ENCODE measurements around the gene ADAM8. TPM values are rescaled to one million over a fixed set of nuclear protein-coding genes. Genes with fewer than 3 reads are reported as not detected.
"Not testable (repeated sequence)": the region's sequence is repeated elsewhere in the genome, so short reads cannot be mapped to it uniquely, and the experiment has no call there.

The ADAM8 gene
- total RNA-seq, 1 donor from 2014 or later, result 3.6 TPM

DNA sequence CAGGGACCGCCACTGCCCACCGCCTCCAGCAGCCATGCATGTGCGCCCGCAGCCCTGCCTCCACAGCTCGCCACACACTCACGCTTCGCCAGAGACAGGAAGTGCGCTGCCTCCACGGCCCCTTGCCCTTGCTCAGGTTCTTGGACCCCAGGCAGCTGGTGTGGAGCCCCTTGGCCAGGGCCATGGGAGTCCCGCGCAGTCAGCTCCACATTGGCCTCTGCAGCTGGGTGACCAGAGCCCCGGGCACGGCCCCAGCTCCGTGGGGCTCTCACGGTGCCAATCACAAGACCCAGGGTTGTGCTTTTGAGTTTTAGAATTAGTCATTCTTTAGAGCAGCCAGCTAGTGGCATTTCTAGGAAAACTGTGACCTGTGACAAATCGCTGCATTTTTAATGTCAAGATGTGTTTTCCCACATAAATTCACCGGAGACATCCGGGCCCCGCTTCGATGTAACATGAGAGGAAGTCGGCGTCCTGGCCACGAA, 50.9 kb downstream of the ADAM8 start:
- H3K9me3 Mint-ChIP-seq, result no peaks in the 10 kb centered on the region
- no peak overlapping the region for H3K27ac Mint-ChIP-seq (ENCODE audit: unreplicated experiment)
- no peak for DNase-seq (ENCODE audit: low read depth, low spot score)
- H3K36me3 Mint-ChIP-seq (ENCODE audit: low read depth), result peaks cover 3% of the 10 kb centered on the region
- H3K4me1 Mint-ChIP-seq, result peaks cover 5% of the 10 kb centered on the region
- H3K4me3 Mint-ChIP-seq, result no peak overlapping the region
- H3K27me3 Mint-ChIP-seq (ENCODE audit: low read depth), result peaks cover 71% of the 10 kb centered on the region
- no peak for TF ChIP-seq CTCF (conservative IDR thresholded peaks at IDR 0.05)

GRCh38 chr10:133224756-133225372, 51.8 kb downstream of the ADAM8 start:
- DNase-seq (ENCODE audit: low read depth, low spot score), result no peak
- H3K36me3 Mint-ChIP-seq (ENCODE audit: low read depth), result peaks cover 3% of the 10 kb centered on the region
- no peak overlapping the region for H3K4me3 Mint-ChIP-seq
- H3K27ac Mint-ChIP-seq (ENCODE audit: unreplicated experiment), result no peak overlapping the region
- H3K4me1 Mint-ChIP-seq, result peaks cover 5% of the 10 kb centered on the region
- TF ChIP-seq CTCF (conservative IDR thresholded peaks at IDR 0.05), result no peak
- no peaks in the 10 kb centered on the region for H3K9me3 Mint-ChIP-seq
- peaks cover 70% of the 10 kb centered on the region for H3K27me3 Mint-ChIP-seq (ENCODE audit: low read depth)

DNA sequence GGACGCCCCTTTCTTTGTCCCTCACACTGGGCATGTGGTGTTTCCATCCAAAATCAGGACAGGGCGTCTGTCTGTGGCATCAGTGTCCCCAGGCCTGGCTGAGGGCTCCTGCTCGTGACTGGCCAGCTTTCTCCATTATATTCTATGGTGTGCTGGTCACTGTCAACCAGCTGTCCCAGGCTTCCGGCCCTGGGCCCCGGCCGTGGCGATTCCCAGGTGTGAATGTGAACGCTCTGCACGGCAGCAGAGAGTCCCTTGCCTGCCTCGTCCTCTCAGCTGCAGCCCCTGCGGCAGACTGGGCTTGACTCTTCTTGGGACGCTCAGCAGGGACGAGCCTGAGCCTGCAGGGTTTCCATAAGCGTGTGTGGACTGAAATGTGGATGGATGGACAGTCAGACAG, 52.6 kb downstream of the ADAM8 start:
- H3K9me3 Mint-ChIP-seq, result no peaks in the 10 kb centered on the region
- peaks cover 70% of the 10 kb centered on the region for H3K27me3 Mint-ChIP-seq (ENCODE audit: low read depth)
- H3K4me1 Mint-ChIP-seq, result peaks cover 1% of the 10 kb centered on the region
- peaks cover 1% of the 10 kb centered on the region for H3K36me3 Mint-ChIP-seq (ENCODE audit: low read depth)
- DNase-seq (ENCODE audit: low read depth, low spot score), result no peak
- H3K27ac Mint-ChIP-seq (ENCODE audit: unreplicated experiment), result no peak overlapping the region
- no peak for TF ChIP-seq CTCF (conservative IDR thresholded peaks at IDR 0.05)
- H3K4me3 Mint-ChIP-seq, result no peak overlapping the region

- not testable (repeated sequence) for DNase-seq (ENCODE audit: low read depth, low spot score); H3K36me3 Mint-ChIP-seq (ENCODE audit: low read depth); H3K27ac Mint-ChIP-seq (ENCODE audit: unreplicated experiment); H3K4me3 Mint-ChIP-seq; H3K4me1 Mint-ChIP-seq; H3K9me3 Mint-ChIP-seq
- peaks cover 57% of the 10 kb centered on the region for H3K27me3 Mint-ChIP-seq (ENCODE audit: low read depth)
Measured at GRCh38 chr10:133221756-133222155, 54.9 kb downstream of the ADAM8 start.

DNA sequence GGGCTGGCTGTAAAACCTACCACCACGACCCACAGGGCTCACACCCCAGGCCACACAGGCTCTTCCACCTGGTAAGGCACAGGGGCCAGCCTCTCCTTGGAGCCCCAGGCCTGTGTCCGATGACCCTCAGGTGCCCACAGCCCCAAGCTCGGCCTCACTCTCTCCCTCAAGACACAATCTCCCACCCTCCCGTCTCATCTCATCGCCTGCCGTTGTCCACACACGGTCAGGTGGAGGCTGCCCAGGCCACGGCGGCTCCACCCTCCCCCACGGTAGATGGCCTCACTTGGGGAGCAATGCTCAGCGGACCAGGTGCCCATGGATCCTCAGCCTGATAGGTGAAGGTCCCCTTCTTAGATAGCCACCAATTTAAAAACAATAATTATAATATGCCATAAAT, 55.3 kb downstream of the ADAM8 start:
- Mint-ChIP-seq H3K27ac (ENCODE audit: unreplicated experiment) (no peak overlapping the region), H3K4me3 (no peak overlapping the region), H3K36me3 (ENCODE audit: low read depth) (no peaks in the 10 kb centered on the region), H3K4me1 (no peaks in the 10 kb centered on the region), H3K9me3 (no peaks in the 10 kb centered on the region), H3K27me3 (ENCODE audit: low read depth) (peaks cover 56% of the 10 kb centered on the region)
- no peak for TF ChIP-seq CTCF (conservative IDR thresholded peaks at IDR 0.05)
- no peak for DNase-seq (ENCODE audit: low read depth, low spot score)

- Mint-ChIP-seq H3K36me3 (ENCODE audit: low read depth) (no peaks in the 10 kb centered on the region), H3K4me3 (no peak overlapping the region), H3K27ac (ENCODE audit: unreplicated experiment) (no peak overlapping the region), H3K4me1 (no peaks in the 10 kb centered on the region), H3K9me3 (no peaks in the 10 kb centered on the region), H3K27me3 (ENCODE audit: low read depth) (peaks cover 48% of the 10 kb centered on the region)
- no peak for DNase-seq (ENCODE audit: low read depth, low spot score)
- TF ChIP-seq CTCF (conservative IDR thresholded peaks at IDR 0.05), result no peak
Measured at GRCh38 chr10:133219782-133220181, 56.9 kb downstream of the ADAM8 start.
